Frontal cortex (tissue), 4 donors: ENCODE measurements around the gene PHACTR2. TPM values are rescaled to one million over a fixed set of nuclear protein-coding genes. Genes with fewer than 3 reads are reported as not detected.
"Not testable (repeated sequence)": the region's sequence is repeated elsewhere in the genome, so short reads cannot be mapped to it uniquely, and the experiment has no call there.

Experiments
- DNase-seq, 2 donors: peaks; one replicate each; pipeline ENCODE4 v3.0.0; 2012; ENCODE audit warnings: low spot score in 2 of 2
- FAIRE-seq: peaks from 2 replicates; lab custom pipeline; 2012; peaks lifted over from hg19 to GRCh38; lab: Jason Lieb, UNC
- total RNA-seq: library from RNA; depleted of rRNA; stranded (reverse); fragments of >200 nt; gene quantifications from one replicate; pipeline ENCODE4 v1.2.3, GENCODE V29; 2014
- donor health status: control.
- donor health status: control.
- donor health status: control.

The PHACTR2 gene
- total RNA-seq = 15.1 TPM

- DNase-seq = peak; percentile 64 to 74
- FAIRE-seq = no peak
These were observed at the start of gene PHACTR2 for GRCh38 chr6:143677891-143678791. PHACTR2 (plus strand) TSS chr6:143677965; CDS start chr6:143678164, 199 bp downstream.

- no peak for FAIRE-seq
- no peak for DNase-seq
These were observed 48.4 kb upstream of the PHACTR2 start for GRCh38 chr6:143629104-143630080.

- DNase-seq, FAIRE-seq: not testable (repeated sequence)
These were observed 46.6 kb upstream of the PHACTR2 start for GRCh38 chr6:143631196-143631595.

- FAIRE-seq = no peak
- DNase-seq = no peak
These were observed 44.9 kb upstream of the PHACTR2 start for GRCh38 chr6:143632894-143633293.

- FAIRE-seq (no peak), DNase-seq (no peak)
These were observed 43.3 kb upstream of the PHACTR2 start for GRCh38 chr6:143634486-143634885.

- DNase-seq (no peak), FAIRE-seq (no peak)
These were observed 40.1 kb upstream of the PHACTR2 start for GRCh38 chr6:143637691-143638090.

GRCh38 chr6:143642403-143642802 lies 35.4 kb upstream of the PHACTR2 start:
- FAIRE-seq = no peak

GRCh38 chr6:143647191-143647590 lies 30.6 kb upstream of the PHACTR2 start:
- no peak for DNase-seq
- no peak for FAIRE-seq

More at GRCh38 chr6:143642403-143642802, 35.4 kb upstream of the PHACTR2 start:
- no peak for DNase-seq

- DNase-seq (no peak), FAIRE-seq (no peak)
These were observed 30.0 kb upstream of the PHACTR2 start for GRCh38 chr6:143647732-143648131.

GRCh38 chr6:143649319-143649718 lies 28.4 kb upstream of the PHACTR2 start:
- DNase-seq, FAIRE-seq: not testable (repeated sequence)

- DNase-seq, FAIRE-seq: not testable (repeated sequence)
These were observed 26.4 kb upstream of the PHACTR2 start for GRCh38 chr6:143651328-143651727.

- DNase-seq = no peak
- FAIRE-seq = no peak
These were observed 24.9 kb upstream of the PHACTR2 start for GRCh38 chr6:143652841-143653331.

GRCh38 chr6:143655541-143655940 lies 22.2 kb upstream of the PHACTR2 start:
- no peak for FAIRE-seq
- no peak for DNase-seq

GRCh38 chr6:143656026-143656425 lies 21.7 kb upstream of the PHACTR2 start:
- FAIRE-seq (no peak), DNase-seq (no peak)

GRCh38 chr6:143657809-143658208 lies 20.0 kb upstream of the PHACTR2 start:
- no peak for DNase-seq
- no peak for FAIRE-seq

GRCh38 chr6:143660170-143660569 lies 17.6 kb upstream of the PHACTR2 start:
- not testable (repeated sequence) for FAIRE-seq, DNase-seq

- FAIRE-seq (peak; percentile 69), DNase-seq (no peak)
These were observed 13.6 kb upstream of the PHACTR2 start for GRCh38 chr6:143664171-143664570.

- FAIRE-seq, DNase-seq: not testable (repeated sequence)
These were observed 11.8 kb upstream of the PHACTR2 start for GRCh38 chr6:143666007-143666406.

GRCh38 chr6:143669483-143669882 lies 8.3 kb upstream of the PHACTR2 start:
- not testable (repeated sequence) for FAIRE-seq, DNase-seq

- FAIRE-seq = no peak
- no peak for DNase-seq
These were observed 4.1 kb upstream of the PHACTR2 start for GRCh38 chr6:143673669-143674068.
